BE2C (cell line): Measurements from ENCODE around the gene TMEM259.

Experiments
- DNase-seq: peaks from one replicate; pipeline ENCODE4 v3.0.0-alpha.2; 2020
- H3K27me3 ChIP-seq: fragments of 250-450 bp; sonication (Bioruptor Pico); 2 replicates; pipeline ENCODE4 v1.5.1; 2020; ENCODE audit warnings: mild to moderate bottlenecking
- H3K36me3 ChIP-seq: fragments of 250-450 bp; sonication (Bioruptor Pico); 2 replicates; pipeline ENCODE4 v1.5.1; 2020; ENCODE audit warnings: mild to moderate bottlenecking
- H3K4me1 ChIP-seq: fragments of 250-450 bp; sonication (Bioruptor Pico); 2 replicates; pipeline ENCODE4 v1.5.1; 2020
- H3K4me3 ChIP-seq: 2 replicates; pipeline ENCODE4 v1.5.1; 2011; ENCODE audit warnings: low read depth, low read length
- H3K9me3 ChIP-seq: fragments of 250-450 bp; sonication (Bioruptor Pico); 2 replicates; pipeline ENCODE4 v1.5.1; 2020
- CTCF ChIP-seq: IDR thresholded peaks from 2 replicates; pipeline ENCODE4 v1.5.1; 2012; ENCODE audit warnings: mild to moderate bottlenecking, low read depth, low read length

TMEM259 gene

GRCh38 chr19:1052349-1052975 is 31.5 kb upstream of the TMEM259 start:
- peaks cover 13% of the 10 kb centered on the region for H3K9me3 ChIP-seq
- H3K27me3 ChIP-seq: no peaks in the 10 kb centered on the region
- no peak for TF ChIP-seq CTCF
- no peak for DNase-seq
- no peaks in the 10 kb centered on the region for H3K36me3 ChIP-seq
- no peak overlapping the region for H3K4me3 ChIP-seq
- H3K4me1 ChIP-seq: no peaks in the 10 kb centered on the region

GRCh38 chr19:1051791-1052190 is 30.9 kb upstream of the TMEM259 start:
- Histone ChIP-seq H3K27me3 (no peaks in the 10 kb centered on the region), H3K36me3 (no peaks in the 10 kb centered on the region), H3K4me3 (no peak overlapping the region), H3K9me3 (peaks cover 6% of the 10 kb centered on the region), H3K4me1 (no peaks in the 10 kb centered on the region)
- peak; percentile 7 for DNase-seq
- no peak for TF ChIP-seq CTCF

GRCh38 chr19:1050989-1051788 is 30.3 kb upstream of the TMEM259 start:
- TF ChIP-seq CTCF: no peak
- H3K4me3 ChIP-seq: no peak overlapping the region

DNA sequence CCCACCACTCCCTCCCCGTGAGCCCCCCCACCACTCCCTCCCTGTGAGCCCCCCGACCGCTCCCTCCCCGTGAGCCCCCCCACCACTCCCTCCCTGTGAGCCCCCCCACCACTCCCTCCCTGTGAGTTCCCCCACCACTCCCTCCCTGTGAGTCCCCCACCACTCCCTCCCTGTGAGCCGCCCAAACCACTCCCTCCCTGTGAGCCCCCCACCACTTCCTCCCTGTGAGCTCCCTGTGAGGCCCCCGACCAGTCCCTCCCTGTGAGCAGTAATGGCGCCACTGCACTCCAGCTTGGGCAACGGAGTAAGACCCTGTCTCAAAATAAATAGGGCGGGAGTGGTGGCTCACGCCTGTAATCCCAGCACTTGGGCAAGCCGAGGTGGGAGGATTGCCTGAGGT is 28.9 kb upstream of the TMEM259 start:
- H3K4me3 ChIP-seq: no peak overlapping the region
- H3K4me1 ChIP-seq: no peaks in the 10 kb centered on the region
- H3K9me3 ChIP-seq: no peaks in the 10 kb centered on the region; the same call in 1 of the 2 replicates
- no peaks in the 10 kb centered on the region for H3K27me3 ChIP-seq
- DNase-seq: no peak
- no peak for TF ChIP-seq CTCF
- no peaks in the 10 kb centered on the region for H3K36me3 ChIP-seq

More at GRCh38 chr19:1050989-1051788, 30.3 kb upstream of the TMEM259 start:
- Histone ChIP-seq H3K4me1 (no peaks in the 10 kb centered on the region), H3K27me3 (no peaks in the 10 kb centered on the region), H3K9me3 (peaks cover 2% of the 10 kb centered on the region; the same call in 1 of the 2 replicates), H3K36me3 (no peaks in the 10 kb centered on the region)
- peak; percentile 14 for DNase-seq

DNA sequence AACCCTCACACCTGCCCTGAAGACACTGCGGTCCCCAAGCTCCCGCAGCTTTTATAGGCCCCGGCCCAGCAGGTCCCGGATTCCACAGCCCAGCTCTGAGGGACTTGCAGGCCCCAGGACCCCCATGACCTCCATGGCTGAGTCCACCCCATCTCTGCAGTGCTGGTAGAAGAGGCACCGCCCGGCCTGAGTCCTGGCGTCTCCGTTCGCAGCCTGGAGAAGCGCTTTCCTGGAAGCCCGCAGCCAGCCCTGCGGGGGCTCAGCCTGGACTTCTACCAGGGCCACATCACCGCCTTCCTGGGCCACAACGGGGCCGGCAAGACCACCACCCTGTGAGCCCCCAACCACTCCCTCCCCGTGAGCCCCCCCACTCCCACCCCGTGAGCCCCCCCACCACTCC is 28.2 kb upstream of the TMEM259 start:
- Histone ChIP-seq H3K4me3 (no peak overlapping the region), H3K9me3 (no peaks in the 10 kb centered on the region; the same call in 1 of the 2 replicates), H3K36me3 (no peaks in the 10 kb centered on the region), H3K27me3 (no peaks in the 10 kb centered on the region), H3K4me1 (no peaks in the 10 kb centered on the region)
- no peak for DNase-seq
- TF ChIP-seq CTCF: no peak

DNA sequence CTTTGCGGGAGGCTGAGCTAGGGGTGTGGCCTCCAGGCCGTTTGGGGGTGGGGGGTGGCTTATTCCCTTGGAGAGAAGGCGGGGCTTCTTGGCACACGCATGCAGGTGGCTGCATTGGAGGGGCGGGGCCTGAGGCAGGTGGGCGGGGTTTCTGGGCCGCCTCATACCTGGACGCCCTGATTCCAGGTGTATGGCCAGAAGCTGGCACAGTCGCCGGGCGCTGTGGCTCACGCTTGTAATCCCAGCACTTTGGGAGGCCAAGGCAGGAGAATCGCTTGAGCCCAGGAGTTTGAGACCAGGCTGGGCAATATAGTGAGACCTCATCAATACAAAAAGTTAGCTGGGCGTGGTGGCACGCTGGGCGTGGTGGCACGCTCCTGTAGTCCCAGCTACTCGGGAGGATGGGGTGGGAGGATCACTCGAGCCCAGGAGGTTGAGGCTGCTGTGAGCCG is 26.8 kb upstream of the TMEM259 start:
- no peaks in the 10 kb centered on the region; the same call in 1 of the 2 replicates for H3K9me3 ChIP-seq
- H3K27me3 ChIP-seq: no peaks in the 10 kb centered on the region
- DNase-seq: no peak
- no peak for TF ChIP-seq CTCF
- no peak overlapping the region for H3K4me3 ChIP-seq
- peaks cover under 1% of the 10 kb centered on the region for H3K4me1 ChIP-seq
- H3K36me3 ChIP-seq: no peaks in the 10 kb centered on the region
